ENCODE results near the gene FAM227B. TPM values are rescaled to one million over a fixed set of nuclear protein-coding genes. Genes with fewer than 3 reads are reported as not detected.

The FAM227B gene
- total and polyA plus RNA-seq, 2 of the 13 experiments (the other 11 are each of a cell fraction or from before 2014, with no cell fraction given), result 1.9 to 2.6 TPM

GRCh38 chr15:49313650-49314049 is 307.0 kb downstream of the FAM227B start:
- Histone ChIP-seq H3K4me2 (ENCODE audit: low read depth, low read length) (no peak overlapping the region), H4K20me1 (ENCODE audit: insufficient read depth, low read length) (no peaks in the 10 kb centered on the region), H3K79me2 (ENCODE audit: insufficient read depth, low read length) (no peaks in the 10 kb centered on the region), H3K9me3 (ENCODE audit: low read length) (no peaks in the 10 kb centered on the region), H3K36me3 (replicated peaks in 1 of 2; ENCODE audit: control insufficient read depth in 1 of 2, insufficient read depth in 2 of 2, low read length in 2 of 2) (peaks cover 2 to 3% of the 10 kb centered on the region in 2 experiments; a peak in 2 of 5 replicates), H2AFZ (ENCODE audit: low read length) (no peak overlapping the region), H3K27me3 (ENCODE audit: control insufficient read depth in 1 of 2, insufficient read depth in 2 of 2, low read length in 2 of 2) (no peaks in the 10 kb centered on the region), H3K4me1 (ENCODE audit: insufficient read depth, low read length) (no peaks in the 10 kb centered on the region), H3K4me3 (replicated peaks in 1 of 3; ENCODE audit: insufficient read depth in 1 of 3, low read depth in 2 of 3, low read length in 3 of 3) (no peak overlapping the region), H3K9ac (ENCODE audit: insufficient read depth, low read depth, low read length) (no peak overlapping the region), H3K27ac (ENCODE audit: extremely low read length, insufficient read depth, low read length) (no peak overlapping the region)
- in situ Hi-C loops (cut with HindIII; ENCODE audit: extremely low pct_ligation_motif_present, low pct_unique_long_range_greater_than_20kb) (no loop called here), intact Hi-C loops (cut with micrococcal nuclease; ENCODE audit: unreplicated experiment) (no loop called here)
- POLR2A ChIA-PET, result no interaction called here
- ATAC-seq (no peak), DNase-seq (ENCODE audit: low spot score) (no peak), FAIRE-seq (no peak)
- WGBS (ENCODE audit: low lambda C conversion rate), result 100% methylated on average over 1 of the region's 1 CpG
- no TSS peak for BruUV-seq (replicated peaks)
- CTCF ChIA-PET (ENCODE audit: low intra/inter-chr PET ratio, low total read pairs), result no interaction called here
- TF ChIP-seq HMGXB3 (CRISPR knock-in tag; IDR thresholded peaks at IDR 0.05; ENCODE audit: borderline replicate concordance) (no peak), ZNF598 (CRISPR knock-in tag; IDR thresholded peaks at IDR 0.05; ENCODE audit: borderline replicate concordance) (no peak), ZMYM4 (CRISPR knock-in tag; IDR thresholded peaks at IDR 0.05) (no peak), CENPX (CRISPR knock-in tag; IDR thresholded peaks at IDR 0.05) (no peak), DNMT3B (CRISPR knock-in tag; conservative IDR thresholded peaks at IDR 0.05) (no peak), ZNF17 (CRISPR knock-in tag; IDR thresholded peaks at IDR 0.05) (no peak), SIN3A (IDR thresholded peaks at IDR 0.05; ENCODE audit: borderline replicate concordance, low read depth, low read length) (no peak), ZBTB49 (CRISPR knock-in tag; IDR thresholded peaks at IDR 0.05; ENCODE audit: borderline replicate concordance) (no peak), RERE (CRISPR knock-in tag; IDR thresholded peaks at IDR 0.05; ENCODE audit: low read depth) (no peak), PRPF4 (IDR thresholded peaks at IDR 0.05; ENCODE audit: low read depth, low read length, poor library complexity, severe bottlenecking) (no peak), ZNF207 (IDR thresholded peaks at IDR 0.05; ENCODE audit: borderline replicate concordance) (no peak), ZNF33B (CRISPR knock-in tag; IDR thresholded peaks at IDR 0.05) (no peak)

Data from HepG2 (cell line).